GM10847 (cell line): ENCODE data around the gene CDPF1.
A peak's percentile ranks its signal among the peaks of the same experiment; 100 is the strongest.

Experiments used
- POLR2A ChIP-seq: IDR thresholded peaks from 2 replicates; pipeline ENCODE4 v1.6.1; 2011; ENCODE audit not compliant: insufficient read length; ENCODE audit errors: extremely low read depth

Gene CDPF1

GRCh38 chr22:46272762-46273431 lies 22.8 kb upstream of the CDPF1 start:
- TF ChIP-seq POLR2A = no peak

GRCh38 chr22:46272196-46272595 lies 22.1 kb upstream of the CDPF1 start:
- no peak for TF ChIP-seq POLR2A

- no peak for TF ChIP-seq POLR2A
Measured at GRCh38 chr22:46269564-46269963, 19.5 kb upstream of the CDPF1 start.

GRCh38 chr22:46267431-46268279 lies 17.6 kb upstream of the CDPF1 start, which contains the start of gene TTC38:
TTC38 (plus strand) TSS chr22:46268008; CDS start chr22:46268040, 32 bp downstream.
- peak; percentile 61 for TF ChIP-seq POLR2A

- no peak for TF ChIP-seq POLR2A
Measured at GRCh38 chr22:46263216-46263590, 13.1 kb upstream of the CDPF1 start, which contains the start of gene PKDREJ. PKDREJ (minus strand) TSS chr22:46263343; CDS start chr22:46263322, 21 bp downstream.

GRCh38 chr22:46262449-46263215 lies 12.5 kb upstream of the CDPF1 start:
- no peak for TF ChIP-seq POLR2A

- no peak for TF ChIP-seq POLR2A
Measured at GRCh38 chr22:46260038-46260437, 9.9 kb upstream of the CDPF1 start.

- no peak for TF ChIP-seq POLR2A
Measured at GRCh38 chr22:46259374-46259773, 9.3 kb upstream of the CDPF1 start.

- no peak for TF ChIP-seq POLR2A
Measured at GRCh38 chr22:46256358-46256958, 6.4 kb upstream of the CDPF1 start.

GRCh38 chr22:46251816-46252380 lies 1.8 kb upstream of the CDPF1 start:
- TF ChIP-seq POLR2A = no peak

- TF ChIP-seq POLR2A = no peak
Measured at GRCh38 chr22:46251266-46251665, 1.2 kb upstream of the CDPF1 start.

GRCh38 chr22:46250783-46251125 lies 661 bp upstream of the CDPF1 start:
- TF ChIP-seq POLR2A = no peak

GRCh38 chr22:46247443-46247975 lies 2.6 kb downstream of the CDPF1 start:
- TF ChIP-seq POLR2A = no peak

GRCh38 chr22:46246178-46246577 lies 3.9 kb downstream of the CDPF1 start:
- TF ChIP-seq POLR2A = no peak

- no peak for TF ChIP-seq POLR2A
Measured at GRCh38 chr22:46245511-46245910, 4.6 kb downstream of the CDPF1 start.

- no peak for TF ChIP-seq POLR2A
Measured at GRCh38 chr22:46244771-46245170, 5.3 kb downstream of the CDPF1 start.
